Astrocyte (in vitro differentiated cells and primary cell): ENCODE data around the gene INPP5A.

ENCODE experiments used
- EZH2 ChIP-seq: IDR thresholded peaks from 2 replicates; pipeline ENCODE4 v1.6.1; 2012; ENCODE audit warnings: mild to moderate bottlenecking, low read length, inconsistent platforms; ENCODE audit not compliant: insufficient read depth
- TF ChIP-seq, protein P1 (sequence below): IDR thresholded peaks from 2 replicates; pipeline ENCODE4 v1.5.1; 2011; ENCODE audit warnings: low read depth, mild to moderate bottlenecking, inconsistent platforms, low read length, moderate library complexity; ENCODE audit not compliant: insufficient read depth

DNA sequence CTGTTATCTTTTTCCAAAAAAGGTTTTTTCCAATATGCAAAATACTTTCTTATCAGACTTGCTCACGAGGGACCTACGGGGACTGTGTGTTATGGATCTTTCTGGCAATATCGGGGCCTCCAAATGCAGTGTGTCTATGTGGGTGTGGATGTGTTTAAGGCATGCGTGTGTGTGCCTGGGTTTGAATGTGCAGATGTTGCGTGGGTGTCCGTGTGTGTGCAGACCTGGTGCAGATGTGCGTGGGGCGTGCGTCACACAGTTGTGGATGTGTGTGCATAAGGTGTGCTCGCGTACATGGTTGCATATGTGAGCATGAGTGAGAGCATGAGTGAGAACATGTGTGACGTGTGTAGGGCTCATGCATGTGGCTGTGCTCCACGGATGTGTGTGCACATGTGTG lies 228.7 kb downstream of the INPP5A start:
- TF ChIP-seq, protein P1, sequence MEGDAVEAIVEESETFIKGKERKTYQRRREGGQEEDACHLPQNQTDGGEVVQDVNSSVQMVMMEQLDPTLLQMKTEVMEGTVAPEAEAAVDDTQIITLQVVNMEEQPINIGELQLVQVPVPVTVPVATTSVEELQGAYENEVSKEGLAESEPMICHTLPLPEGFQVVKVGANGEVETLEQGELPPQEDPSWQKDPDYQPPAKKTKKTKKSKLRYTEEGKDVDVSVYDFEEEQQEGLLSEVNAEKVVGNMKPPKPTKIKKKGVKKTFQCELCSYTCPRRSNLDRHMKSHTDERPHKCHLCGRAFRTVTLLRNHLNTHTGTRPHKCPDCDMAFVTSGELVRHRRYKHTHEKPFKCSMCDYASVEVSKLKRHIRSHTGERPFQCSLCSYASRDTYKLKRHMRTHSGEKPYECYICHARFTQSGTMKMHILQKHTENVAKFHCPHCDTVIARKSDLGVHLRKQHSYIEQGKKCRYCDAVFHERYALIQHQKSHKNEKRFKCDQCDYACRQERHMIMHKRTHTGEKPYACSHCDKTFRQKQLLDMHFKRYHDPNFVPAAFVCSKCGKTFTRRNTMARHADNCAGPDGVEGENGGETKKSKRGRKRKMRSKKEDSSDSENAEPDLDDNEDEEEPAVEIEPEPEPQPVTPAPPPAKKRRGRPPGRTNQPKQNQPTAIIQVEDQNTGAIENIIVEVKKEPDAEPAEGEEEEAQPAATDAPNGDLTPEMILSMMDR = no peak
- no peak for TF ChIP-seq EZH2
